ENCODE data around the gene NDUFC1.
A peak's percentile ranks its signal among the peaks of the same experiment; 100 is the strongest.
"Not testable (repeated sequence)": the region's sequence is repeated elsewhere in the genome, so short reads cannot be mapped to it uniquely, and the experiment has no call there.

Gene NDUFC1

DNA sequence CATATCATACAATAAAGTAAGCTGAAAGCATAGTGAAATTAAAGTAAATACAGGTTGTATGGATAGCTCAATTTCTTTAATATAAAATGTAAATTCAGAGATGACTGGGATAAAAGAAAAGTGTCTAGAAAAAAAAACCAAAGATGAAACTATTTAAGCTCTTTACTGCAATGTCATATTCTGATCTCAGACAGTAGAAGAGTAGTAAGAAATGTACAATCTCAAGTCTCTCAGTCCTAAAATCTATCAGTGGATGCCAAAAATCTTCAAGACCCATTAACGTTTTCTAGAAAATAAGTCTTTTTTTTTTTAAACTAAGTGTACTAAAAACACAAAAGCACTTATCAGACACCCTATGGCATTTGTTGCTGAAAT is 36.1 kb downstream of the NDUFC1 start:
- peak overlapping the region; percentile 38; the same call in 1 of the 2 replicates for H3K4me3 ChIP-seq (ENCODE audit: low read depth, low read length)
- ChIA-PET CTCF (interaction anchor here (0.6 to 1.6 kb wide), 8 partner anchors 10 to 239 kb away, joined by 3 to 5 read pairs (median 3); partner anchors contain the start of gene MGARP), POLR2A (interaction anchor here (0.6 to 1.2 kb wide), 3 partner anchors 22 to 79 kb away, joined by 3 to 7 read pairs (median 4); partner anchors contain the start of gene NAA15)
- DNase-seq (ENCODE audit: low read depth, low spot score), result no peak
- TF ChIP-seq, protein P1, sequence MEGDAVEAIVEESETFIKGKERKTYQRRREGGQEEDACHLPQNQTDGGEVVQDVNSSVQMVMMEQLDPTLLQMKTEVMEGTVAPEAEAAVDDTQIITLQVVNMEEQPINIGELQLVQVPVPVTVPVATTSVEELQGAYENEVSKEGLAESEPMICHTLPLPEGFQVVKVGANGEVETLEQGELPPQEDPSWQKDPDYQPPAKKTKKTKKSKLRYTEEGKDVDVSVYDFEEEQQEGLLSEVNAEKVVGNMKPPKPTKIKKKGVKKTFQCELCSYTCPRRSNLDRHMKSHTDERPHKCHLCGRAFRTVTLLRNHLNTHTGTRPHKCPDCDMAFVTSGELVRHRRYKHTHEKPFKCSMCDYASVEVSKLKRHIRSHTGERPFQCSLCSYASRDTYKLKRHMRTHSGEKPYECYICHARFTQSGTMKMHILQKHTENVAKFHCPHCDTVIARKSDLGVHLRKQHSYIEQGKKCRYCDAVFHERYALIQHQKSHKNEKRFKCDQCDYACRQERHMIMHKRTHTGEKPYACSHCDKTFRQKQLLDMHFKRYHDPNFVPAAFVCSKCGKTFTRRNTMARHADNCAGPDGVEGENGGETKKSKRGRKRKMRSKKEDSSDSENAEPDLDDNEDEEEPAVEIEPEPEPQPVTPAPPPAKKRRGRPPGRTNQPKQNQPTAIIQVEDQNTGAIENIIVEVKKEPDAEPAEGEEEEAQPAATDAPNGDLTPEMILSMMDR (IDR thresholded peaks at IDR 0.05; ENCODE audit: insufficient read depth, low read length, missing control alignments), result no peak

DNA sequence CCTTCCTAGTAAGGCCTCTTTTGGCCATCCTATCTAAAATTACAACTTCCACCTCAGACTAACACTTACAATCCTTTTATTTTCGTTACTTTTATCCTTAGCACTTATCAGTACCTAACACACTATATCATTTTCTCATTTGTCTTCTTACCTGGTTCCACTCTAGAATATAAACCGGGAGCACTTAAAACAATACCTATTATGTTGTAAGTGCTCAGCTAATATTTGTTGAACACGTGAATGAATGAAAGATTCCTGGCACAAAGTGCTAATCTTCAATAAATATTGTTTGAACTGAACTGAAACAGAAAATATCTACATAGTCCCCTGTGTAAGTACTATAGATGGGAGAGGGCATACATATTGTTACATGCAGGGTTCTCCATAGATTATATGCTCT is 36.6 kb downstream of the NDUFC1 start:
- ChIA-PET POLR2A (no interaction called here), CTCF (interaction anchor here (0.6 to 1.6 kb wide), 8 partner anchors 9 to 238 kb away, joined by 3 to 5 read pairs (median 3); partner anchors contain the start of gene MGARP)
- H3K4me3 ChIP-seq (ENCODE audit: low read depth, low read length), result no peak overlapping the region
- TF ChIP-seq, protein P1 (IDR thresholded peaks at IDR 0.05; ENCODE audit: insufficient read depth, low read length, missing control alignments), result no peak
- no peak for DNase-seq (ENCODE audit: low read depth, low spot score)

DNA sequence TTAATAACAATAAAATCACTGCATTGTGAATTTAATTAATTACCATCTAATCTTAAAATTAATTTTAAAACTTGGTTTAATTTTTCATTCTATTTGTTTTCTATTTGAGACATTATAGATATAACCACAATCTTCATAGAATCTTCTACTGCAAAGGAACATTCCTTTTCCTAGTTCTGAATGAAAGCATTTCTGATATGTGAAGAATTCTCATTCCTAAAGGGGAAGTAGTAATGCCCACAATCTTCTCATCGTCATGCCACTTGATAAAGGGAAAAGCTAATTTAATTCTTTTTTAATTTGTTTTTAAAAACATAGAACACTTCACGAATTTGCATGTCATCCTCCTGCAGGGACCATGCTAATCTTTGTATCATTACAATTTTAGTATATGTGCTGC is 45.9 kb downstream of the NDUFC1 start:
- TF ChIP-seq, protein P1 (IDR thresholded peaks at IDR 0.05; ENCODE audit: insufficient read depth, low read length, missing control alignments), result no peak
- no peak for DNase-seq (ENCODE audit: low read depth, low spot score)
- ChIA-PET CTCF (interaction anchor here (0.9 to 1.5 kb wide), 7 partner anchors 9 to 361 kb away, joined by 3 to 7 read pairs (median 3); no protein-coding TSS in a partner anchor), POLR2A (no interaction called here)
- H3K4me3 ChIP-seq (ENCODE audit: low read depth, low read length), result no peak overlapping the region

DNA sequence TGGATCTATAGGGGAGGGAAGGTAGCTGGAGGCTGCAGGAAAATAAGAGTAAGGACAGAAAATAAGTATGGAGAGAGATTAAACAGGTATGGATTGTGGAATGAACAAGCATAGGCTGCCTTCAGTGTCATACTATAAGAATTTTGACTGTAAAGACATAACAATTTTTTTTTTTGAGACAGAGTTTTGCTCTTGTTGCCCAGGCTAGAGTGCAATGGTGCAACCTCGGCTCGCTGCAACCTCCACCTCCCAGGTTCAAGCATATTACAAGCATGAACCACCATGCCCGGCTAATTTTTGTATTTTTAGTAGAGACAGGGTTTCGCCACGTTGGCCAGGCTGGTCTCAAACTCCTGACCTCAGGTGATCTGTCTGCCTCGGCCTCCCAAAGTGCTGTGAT is 46.7 kb downstream of the NDUFC1 start:
- POLR2A ChIA-PET; H3K4me3 ChIP-seq (ENCODE audit: low read depth, low read length); DNase-seq (ENCODE audit: low read depth, low spot score): not testable (repeated sequence)
- CTCF ChIA-PET, result interaction anchor here (1.0 kb wide), 1 partner anchor 9 kb away, joined by 3 read pairs; no protein-coding TSS in a partner anchor

DNA sequence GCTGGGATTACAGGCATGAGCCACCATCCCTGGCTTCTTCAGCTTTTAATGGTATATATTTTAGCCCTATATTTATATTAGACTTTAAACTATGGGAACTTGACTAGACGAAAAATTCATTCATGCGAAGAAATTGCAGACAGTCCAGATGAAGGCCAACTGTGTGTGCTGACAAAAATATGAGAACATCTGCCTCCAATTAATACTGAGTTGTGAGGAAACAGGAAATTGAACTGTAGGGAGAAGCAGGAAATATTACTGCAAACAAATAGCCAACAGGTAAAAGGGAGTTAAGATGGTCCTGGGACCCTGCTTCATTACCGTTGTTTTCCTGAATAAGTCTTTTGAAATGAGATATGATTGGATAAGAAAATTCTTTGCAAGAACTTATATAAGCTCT is 48.6 kb downstream of the NDUFC1 start:
- ChIA-PET CTCF (interaction anchor here (2.3 kb wide), 1 partner anchor 41 kb away, joined by 6 read pairs; no protein-coding TSS in a partner anchor), POLR2A (interaction anchor here (0.8 to 1.1 kb wide), 2 partner anchors 10 to 42 kb away, joined by 3 to 4 read pairs; no protein-coding TSS in a partner anchor)
- no peak for DNase-seq (ENCODE audit: low read depth, low spot score)
- TF ChIP-seq, protein P1 (IDR thresholded peaks at IDR 0.05; ENCODE audit: insufficient read depth, low read length, missing control alignments), result no peak
- H3K4me3 ChIP-seq (ENCODE audit: low read depth, low read length), result no peak overlapping the region

DNA sequence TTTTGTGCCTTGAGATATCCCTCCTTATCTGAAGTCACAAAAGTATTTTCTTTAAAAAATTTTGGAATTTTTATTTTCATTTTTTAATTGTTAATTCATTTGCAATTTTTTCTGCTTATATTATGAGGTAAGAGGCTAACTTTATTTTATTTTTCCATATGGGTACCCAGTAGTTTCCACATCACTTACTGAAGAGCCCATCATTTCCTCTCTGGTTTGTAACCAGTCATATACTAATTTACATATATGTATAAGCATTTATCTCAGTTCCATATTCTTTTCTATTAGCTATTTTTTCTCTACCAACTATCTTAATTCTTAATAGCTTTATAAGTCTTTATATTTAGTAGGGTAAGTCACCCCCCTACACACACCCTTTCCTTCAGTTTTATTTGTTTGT is 49.2 kb downstream of the NDUFC1 start:
- POLR2A ChIA-PET, result no interaction called here
- no peak overlapping the region for H3K4me3 ChIP-seq (ENCODE audit: low read depth, low read length)
- CTCF ChIA-PET, result interaction anchor here (1.0 to 2.3 kb wide), 2 partner anchors 21 to 42 kb away, joined by 4 to 6 read pairs; no protein-coding TSS in a partner anchor
- TF ChIP-seq, protein P1 (IDR thresholded peaks at IDR 0.05; ENCODE audit: insufficient read depth, low read length, missing control alignments), result no peak
- no peak for DNase-seq (ENCODE audit: low read depth, low spot score)
